Cardiac muscle cell (in vitro differentiated cells and primary cell): ENCODE data around the gene PEX14. TPM values are rescaled to one million over a fixed set of nuclear protein-coding genes. Genes with fewer than 3 reads are reported as not detected.

Experiments
- DNase-seq, 2 donors: peaks; one replicate each; pipeline versions ENCODE4 v3.0.0 to v3.0.0-alpha.2; 2010 to 2017; ENCODE audit warnings: low read depth in 1 of 2, low spot score in 1 of 2
- H3K27ac ChIP-seq: fragments of 200-600 bp; sonication (generic); 2 replicates; pipeline ENCODE4 v1.5.1; 2016
- H3K27me3 ChIP-seq: fragments of 200-600 bp; sonication (generic); 2 replicates; pipeline ENCODE4 v1.6.0; 2016; ENCODE audit warnings: control low read depth
- H3K36me3 ChIP-seq: fragments of 200-600 bp; sonication (generic); 2 replicates; pipeline ENCODE4 v1.5.1; 2016; ENCODE audit warnings: control low read depth
- H3K4me1 ChIP-seq: fragments of 200-600 bp; sonication (generic); 2 replicates; pipeline ENCODE4 v1.8.1; 2017; ENCODE audit warnings: low read depth, mild to moderate bottlenecking, mixed run types
- H3K4me3 ChIP-seq: fragments of 200-600 bp; sonication (generic); 2 replicates; pipeline ENCODE4 v1.5.1; 2016; ENCODE audit warnings: mild to moderate bottlenecking
- H3K9me3 ChIP-seq: fragments of 200-600 bp; sonication (generic); 2 replicates; pipeline ENCODE4 v1.5.1; 2017; ENCODE audit warnings: low read depth, mild to moderate bottlenecking, control low read depth
- CTCF ChIP-seq: IDR thresholded peaks from 2 replicates; pipeline ENCODE4 v1.5.1; 2012; ENCODE audit warnings: low read depth, mild to moderate bottlenecking, low read length
- polyA plus RNA-seq: library from polyadenylated mRNA; unstranded; fragments of >200 nt; fragmentation: Nextera tagmentation; extraction: Ambion mirVana; gene quantifications from 2 replicates; pipeline ENCODE4 v1.2.1, GENCODE V29; 2016
- total RNA-seq: library from RNA; depleted of rRNA; stranded (reverse); fragments of >200 nt; gene quantifications from 2 replicates; pipeline ENCODE4 v1.2.3, GENCODE V29; 2016

Gene PEX14
- total and polyA plus RNA-seq, 2 experiments from 2014 or later = 25.0 to 32.1 TPM

- H3K27ac ChIP-seq = no peak overlapping the region
- H3K4me3 ChIP-seq = no peak overlapping the region
- no peak for TF ChIP-seq CTCF
- no peaks in the 10 kb centered on the region for H3K27me3 ChIP-seq
- peaks cover 12% of the 10 kb centered on the region for H3K4me1 ChIP-seq
- DNase-seq = no peak
- H3K9me3 ChIP-seq = no peaks in the 10 kb centered on the region
- H3K36me3 ChIP-seq = peaks cover 38% of the 10 kb centered on the region
These were observed 183.8 kb downstream of the PEX14 start for GRCh38 chr1:10658396-10659066.

GRCh38 chr1:10659218-10659617, 184.5 kb downstream of the PEX14 start:
- Histone ChIP-seq H3K27ac (no peak overlapping the region), H3K27me3 (no peaks in the 10 kb centered on the region), H3K4me3 (no peak overlapping the region), H3K36me3 (peaks cover 31% of the 10 kb centered on the region), H3K4me1 (peaks cover 17% of the 10 kb centered on the region), H3K9me3 (no peaks in the 10 kb centered on the region)
- DNase-seq = no peak
- TF ChIP-seq CTCF = no peak

- peaks cover 35% of the 10 kb centered on the region for H3K36me3 ChIP-seq
- H3K4me1 ChIP-seq = peaks cover 24% of the 10 kb centered on the region
- peak overlapping the region; percentile 94 for H3K27ac ChIP-seq
- no peak overlapping the region for H3K4me3 ChIP-seq
- no peak for TF ChIP-seq CTCF
- H3K9me3 ChIP-seq = no peaks in the 10 kb centered on the region
- no peak for DNase-seq
- H3K27me3 ChIP-seq = no peaks in the 10 kb centered on the region
These were observed 185.1 kb downstream of the PEX14 start for GRCh38 chr1:10659646-10660540.

GRCh38 chr1:10661453-10661852, 186.7 kb downstream of the PEX14 start:
- peaks cover 25% of the 10 kb centered on the region for H3K4me1 ChIP-seq

More at GRCh38 chr1:10661453-10661852, 186.7 kb downstream of the PEX14 start:
- TF ChIP-seq CTCF = no peak
- DNase-seq = no peak
- Histone ChIP-seq H3K36me3 (peaks cover 31% of the 10 kb centered on the region), H3K9me3 (no peaks in the 10 kb centered on the region), H3K27me3 (no peaks in the 10 kb centered on the region), H3K27ac (peak overlapping the region; percentile 94), H3K4me3 (no peak overlapping the region)
